Left ventricle myocardium inferior (tissue), 1 donor: ENCODE data around the gene TMEM184B. TPM values are rescaled to one million over a fixed set of nuclear protein-coding genes. Genes with fewer than 3 reads are reported as not detected.
A peak's percentile ranks its signal among the peaks of the same experiment; 100 is the strongest.

Experiments
- DNase-seq: peaks from one replicate; pipeline ENCODE4 v3.0.0-alpha.2; 2020
- H3K27ac ChIP-seq: fragments of 200-600 bp; replicated peaks from 2 replicates; pipeline ENCODE4 v1.8.0; 2021
- H3K27me3 ChIP-seq: fragments of 200-600 bp; 2 replicates; pipeline ENCODE4 v1.8.0; 2021; ENCODE audit warnings: low read depth
- H3K36me3 ChIP-seq: fragments of 200-600 bp; 2 replicates; pipeline ENCODE4 v1.8.0; 2021
- H3K4me1 ChIP-seq: fragments of 200-600 bp; 2 replicates; pipeline ENCODE4 v1.8.0; 2021
- H3K4me3 ChIP-seq: fragments of 200-600 bp; 2 replicates; pipeline ENCODE4 v1.8.0; 2021; ENCODE audit warnings: mild to moderate bottlenecking, moderate library complexity
- H3K9me3 ChIP-seq: fragments of 200-600 bp; replicated peaks from 2 replicates; pipeline ENCODE4 v1.8.0; 2021
- CTCF ChIP-seq: fragments of 200-600 bp; IDR thresholded peaks from 2 replicates; pipeline ENCODE4 v1.8.0; 2021; ENCODE audit warnings: antibody characterized with exemption, mild to moderate bottlenecking, borderline replicate concordance
- intact Hi-C: fragments of 100-400 bp; cut with micrococcal nuclease; formaldehyde crosslinking; loops from one replicate; pipeline ENCODE4 v1.11.0; 2022
- total RNA-seq: library from RNA; stranded (reverse); fragmentation: NEBNext Ultra II Directional; extraction: Animal tissue kit (Norgen Biotek cat#: 25700); gene quantifications from one replicate; pipeline ENCODE4 v1.2.1, GENCODE V29; 2021
- donor health status: DM: no; HTN: yes; CAD: no; lungs with severe emphysema.

TMEM184B gene
- total RNA-seq, 1 donor from 2014 or later = 50.6 TPM

DNA sequence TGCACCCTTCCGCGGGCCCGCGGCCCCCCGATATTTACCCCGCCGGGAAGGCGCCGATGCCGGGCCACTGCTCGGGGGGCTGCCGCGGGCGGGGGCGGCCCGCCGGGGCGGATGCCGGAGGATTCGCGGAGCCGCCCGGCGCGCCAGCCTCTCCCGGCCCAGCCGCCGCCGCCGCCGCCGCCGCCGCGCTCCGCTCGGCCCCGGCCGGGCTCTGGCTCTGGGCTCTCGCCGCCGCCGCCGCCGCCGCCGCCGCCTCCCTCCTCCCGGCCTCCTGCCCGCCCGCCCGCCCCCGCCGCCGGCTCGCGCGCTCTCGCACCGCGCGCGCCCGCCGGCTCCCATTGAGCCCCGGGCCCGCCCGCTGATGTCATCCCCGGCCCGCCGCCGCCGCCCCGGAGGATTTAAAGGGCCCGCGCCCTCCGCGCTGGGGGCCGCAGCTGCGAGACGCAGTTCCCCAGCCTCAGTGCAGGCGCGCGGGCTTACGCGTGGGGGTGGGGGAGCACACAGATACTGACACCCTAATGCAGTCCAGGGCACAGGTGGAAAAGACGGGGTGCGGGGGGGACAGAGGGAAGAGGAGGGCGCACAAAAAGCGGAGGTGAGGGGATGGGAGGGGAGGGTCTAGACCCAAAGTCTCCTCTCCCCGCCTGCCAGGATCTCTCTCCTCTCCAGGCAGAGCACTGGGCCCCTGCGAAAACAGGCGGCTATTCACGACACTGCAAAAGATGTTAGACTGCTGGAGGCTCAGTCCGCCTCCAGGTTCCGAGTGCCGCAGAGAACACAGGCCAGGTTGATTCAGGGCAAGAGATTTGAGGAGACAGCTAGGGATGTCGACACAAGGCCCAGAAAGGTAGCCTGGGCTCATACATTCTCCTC, 44.5 kb upstream of the TMEM184B start, which contains the start of gene CSNK1E:
Gene CSNK1E, minus strand, starts transcription at position 312 of the 873 bp plus-strand sequence. CDS start 3,276 bp downstream, outside the sequence.
- TF ChIP-seq CTCF = no peak
- no peaks in the 10 kb centered on the region for H3K9me3 ChIP-seq
- peaks cover 65% of the 10 kb centered on the region for H3K4me1 ChIP-seq
- peaks cover 7% of the 10 kb centered on the region for H3K36me3 ChIP-seq
- peak; percentile 88 for DNase-seq
- intact Hi-C loops = no loop called here
- no peaks in the 10 kb centered on the region for H3K27me3 ChIP-seq
- peak within 1 kb of the TSS; percentile 83 for H3K4me3 ChIP-seq
- H3K27ac ChIP-seq = peak within 1 kb of the TSS; percentile 98

GRCh38 chr22:38316364-38317121, 43.7 kb upstream of the TMEM184B start:
- peaks cover 9% of the 10 kb centered on the region for H3K36me3 ChIP-seq
- no peaks in the 10 kb centered on the region for H3K27me3 ChIP-seq
- DNase-seq = peak; percentile 72
- peak overlapping the region; percentile 83 for H3K4me3 ChIP-seq
- H3K9me3 ChIP-seq = no peaks in the 10 kb centered on the region
- peak overlapping the region; percentile 98 for H3K27ac ChIP-seq
- H3K4me1 ChIP-seq = peaks cover 73% of the 10 kb centered on the region
- TF ChIP-seq CTCF = no peak
- intact Hi-C loops = no loop called here

- peak overlapping the region; percentile 98 for H3K27ac ChIP-seq
- H3K4me3 ChIP-seq = peak overlapping the region; percentile 83
- peaks cover 9% of the 10 kb centered on the region for H3K36me3 ChIP-seq
- H3K4me1 ChIP-seq = peaks cover 79% of the 10 kb centered on the region
- intact Hi-C loops = no loop called here
- TF ChIP-seq CTCF = no peak
- H3K27me3 ChIP-seq = no peaks in the 10 kb centered on the region
- H3K9me3 ChIP-seq = no peaks in the 10 kb centered on the region
- DNase-seq = no peak
Measured at GRCh38 chr22:38315823-38316363, 43.1 kb upstream of the TMEM184B start.

DNA sequence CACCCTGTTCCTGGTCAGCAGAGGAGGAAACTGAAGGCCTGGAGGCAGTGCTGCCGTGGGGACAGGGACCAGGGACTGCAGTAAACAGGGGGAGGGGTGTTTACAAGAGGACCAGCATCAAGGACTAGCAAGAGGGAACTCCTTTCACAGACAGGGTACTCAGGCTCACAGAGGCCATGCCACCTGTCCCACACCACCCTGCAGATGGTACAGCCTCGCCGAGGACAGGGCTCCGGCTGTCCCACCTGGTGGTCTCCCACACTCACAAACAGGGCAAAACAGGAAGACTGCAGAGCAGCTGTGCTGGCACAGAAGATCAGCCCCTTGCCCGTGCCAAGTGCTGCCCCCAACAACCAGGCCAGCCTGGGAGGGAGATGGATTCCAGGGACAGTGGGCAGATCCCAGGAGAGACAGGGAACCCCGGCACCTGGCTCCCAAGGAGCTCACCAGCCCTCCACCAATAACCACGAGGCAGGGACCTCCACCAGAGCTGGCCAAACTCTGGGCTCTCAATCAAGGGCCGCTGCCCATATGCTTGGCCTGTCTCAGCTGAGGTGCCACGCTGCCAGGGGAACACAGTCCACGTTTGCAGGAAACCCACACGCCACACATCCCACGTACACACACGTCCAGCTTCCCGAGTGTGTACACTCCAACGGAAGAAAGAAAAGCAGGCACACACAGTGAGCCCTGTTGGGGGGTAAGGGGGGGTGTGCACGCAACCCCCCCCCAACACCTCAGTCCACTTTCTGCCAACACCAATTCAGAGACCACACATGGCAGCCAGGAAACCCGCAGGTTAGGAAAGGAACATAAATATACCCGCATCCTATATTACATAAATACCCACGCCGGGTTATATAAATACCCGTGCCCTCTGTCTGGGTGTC, 42.4 kb upstream of the TMEM184B start:
- TF ChIP-seq CTCF = no peak
- no peak for DNase-seq
- intact Hi-C loops = no loop called here
- peaks cover 9% of the 10 kb centered on the region for H3K36me3 ChIP-seq
- peak overlapping the region; percentile 98 for H3K27ac ChIP-seq
- H3K9me3 ChIP-seq = no peaks in the 10 kb centered on the region
- peaks cover 87% of the 10 kb centered on the region for H3K4me1 ChIP-seq
- H3K4me3 ChIP-seq = peak overlapping the region; percentile 83
- no peaks in the 10 kb centered on the region for H3K27me3 ChIP-seq
